ENCODE data around the gene ARHGAP15. TPM values are rescaled to one million over a fixed set of nuclear protein-coding genes. Genes with fewer than 3 reads are reported as not detected.

Gene ARHGAP15
- total RNA-seq, 1 donor from 2014 or later = 18.5 TPM

GRCh38 chr2:143246815-143247744, 117.9 kb downstream of the ARHGAP15 start:
- ATAC-seq = no peak
- Histone ChIP-seq H3K4me3 (no peak overlapping the region), H3K9me3 (no peaks in the 10 kb centered on the region), H3K27ac (no peak overlapping the region), H3K36me3 (no peaks in the 10 kb centered on the region), H3K27me3 (ENCODE audit: low read depth) (no peaks in the 10 kb centered on the region), H3K4me1 (no peaks in the 10 kb centered on the region)
- no peak for TF ChIP-seq CTCF (IDR thresholded peaks at IDR 0.05)
- DNase-seq = no peak
- intact Hi-C loops (cut with DNase I) = no loop called here

GRCh38 chr2:143248631-143249030, 119.4 kb downstream of the ARHGAP15 start:
- Histone ChIP-seq H3K27ac (no peak overlapping the region), H3K4me3 (no peak overlapping the region), H3K36me3 (no peaks in the 10 kb centered on the region), H3K4me1 (no peaks in the 10 kb centered on the region), H3K9me3 (no peaks in the 10 kb centered on the region), H3K27me3 (ENCODE audit: low read depth) (no peaks in the 10 kb centered on the region)
- intact Hi-C loops (cut with DNase I) = no loop called here
- ATAC-seq (no peak), DNase-seq (no peak)
- TF ChIP-seq CTCF (IDR thresholded peaks at IDR 0.05) = no peak

- no peaks in the 10 kb centered on the region for H3K27me3 ChIP-seq (ENCODE audit: low read depth)
- no peaks in the 10 kb centered on the region for H3K9me3 ChIP-seq
- no peaks in the 10 kb centered on the region for H3K4me1 ChIP-seq
- intact Hi-C loops (cut with DNase I) = no loop called here
- no peak for ATAC-seq
- no peak overlapping the region for H3K4me3 ChIP-seq
- no peak overlapping the region for H3K27ac ChIP-seq
- TF ChIP-seq CTCF (IDR thresholded peaks at IDR 0.05) = no peak
- H3K36me3 ChIP-seq = no peaks in the 10 kb centered on the region
- DNase-seq = no peak
Observed at GRCh38 chr2:143251681-143252080, 122.5 kb downstream of the ARHGAP15 start.

GRCh38 chr2:143252138-143252907, 123.1 kb downstream of the ARHGAP15 start:
- no peaks in the 10 kb centered on the region for H3K9me3 ChIP-seq
- H3K4me1 ChIP-seq = no peaks in the 10 kb centered on the region

More at GRCh38 chr2:143252138-143252907, 123.1 kb downstream of the ARHGAP15 start:
- TF ChIP-seq CTCF (IDR thresholded peaks at IDR 0.05) = no peak
- Histone ChIP-seq H3K36me3 (no peaks in the 10 kb centered on the region), H3K4me3 (no peak overlapping the region), H3K27ac (no peak overlapping the region), H3K27me3 (ENCODE audit: low read depth) (no peaks in the 10 kb centered on the region)
- ATAC-seq (no peak), DNase-seq (no peak)
- intact Hi-C loops (cut with DNase I) = no loop called here

All from lower lobe of right lung (tissue), 2 donors.